GM12878 (cell line): Measurements from ENCODE around the gene TULP1. TPM values are rescaled to one million over a fixed set of nuclear protein-coding genes. Genes with fewer than 3 reads are reported as not detected.

Experiments used
- ATAC-seq: fragments of 200-7000 bp; cut with Tn5 transposase; 3 replicates; pipeline ENCODE4 v1.9.1; 2020; ENCODE audit warnings: mild to moderate bottlenecking, moderate library complexity
- BruUV-seq: library from RNA; stranded (reverse); fragments of 400-500 nt; replicated peaks from 2 replicates; lab custom pipeline; 2021; lab: Mats Ljungman, UMichigan
- CTCF ChIA-PET: fragments of 300-600 bp; sonication (Branson Sonifier 250); formaldehyde crosslinking; extraction: SDS; loops from one replicate; lab custom pipeline; 2021; ENCODE audit warnings: inconsistent platforms; lab: Yijun Ruan, JAX
- POLR2A ChIA-PET: fragments of 350-600 bp; formaldehyde crosslinking; extraction: SDS; loops from one replicate; lab custom pipeline; 2021; ENCODE audit warnings: inconsistent platforms; lab: Charles Lee
- RAD21 ChIA-PET: fragments of 300-600 bp; sonication (Branson Sonifier 250); formaldehyde crosslinking; loops from one replicate; lab custom pipeline; 2023; ENCODE audit warnings: antibody characterized with exemption; ENCODE audit not compliant: unreplicated experiment; lab: Charles Lee
- SMC1A ChIA-PET: fragments of 300-600 bp; sonication (Branson Sonifier 250); formaldehyde crosslinking; loops from one replicate; lab custom pipeline; 2023; ENCODE audit not compliant: unreplicated experiment, uncharacterized antibody; lab: Charles Lee
- DNase-seq: peaks from one replicate; pipeline ENCODE4 v3.0.0-alpha.2; 2011; ENCODE audit warnings: low read depth, low spot score
- FAIRE-seq: peaks from 3 replicates; lab custom pipeline; 2011; peaks lifted over from hg19 to GRCh38; lab: Jason Lieb, UNC
- H2AFZ ChIP-seq: 2 replicates; pipeline ENCODE4 v1.6.0; 2011; ENCODE audit warnings: low read depth, low read length, control low read depth; ENCODE audit not compliant: control insufficient read depth
- H3K27ac ChIP-seq: 2 replicates; pipeline ENCODE4 v1.5.1; 2011; ENCODE audit warnings: control low read depth; ENCODE audit not compliant: control insufficient read depth, insufficient read depth
- H3K27me3 ChIP-seq, 2 experiments: replicated peaks in 1 of 2; 2 replicates each; pipeline versions ENCODE4 v1.6.0 to v1.6.1; 2011; ENCODE audit warnings: low read length in 1 of 2; ENCODE audit not compliant: control insufficient read depth in 2 of 2, insufficient read depth in 2 of 2
- H3K36me3 ChIP-seq, 2 experiments: 2 replicates each; pipeline ENCODE4 v1.5.1; 2011; ENCODE audit warnings: low read length in 1 of 2; ENCODE audit not compliant: control insufficient read depth in 2 of 2, insufficient read depth in 2 of 2
- H3K4me1 ChIP-seq: 2 replicates; pipeline ENCODE4 v1.6.1; 2011; ENCODE audit warnings: mild to moderate bottlenecking, low read length, moderate library complexity, mixed read lengths; ENCODE audit not compliant: control insufficient read depth, insufficient read depth
- H3K4me2 ChIP-seq: 2 replicates; pipeline ENCODE4 v1.6.0; 2011; ENCODE audit warnings: control low read depth; ENCODE audit not compliant: control insufficient read depth, insufficient read depth
- H3K4me3 ChIP-seq: fragments of 200-600 bp; sonication (generic); 2 replicates; pipeline ENCODE4 v1.5.1; 2016
- H3K79me2 ChIP-seq: 2 replicates; pipeline ENCODE4 v1.6.0; 2011; ENCODE audit warnings: low read length; ENCODE audit not compliant: control insufficient read depth, insufficient read depth
- H3K9ac ChIP-seq: 2 replicates; pipeline ENCODE4 v1.8.0; 2011; ENCODE audit warnings: low read length, control low read depth, mixed read lengths; ENCODE audit not compliant: control insufficient read depth, insufficient read depth
- H3K9me3 ChIP-seq: replicated peaks from 3 replicates; pipeline ENCODE4 v1.5.1; 2011; ENCODE audit warnings: mild to moderate bottlenecking, low read length; ENCODE audit not compliant: control insufficient read depth, insufficient read depth
- H4K20me1 ChIP-seq: 2 replicates; pipeline ENCODE4 v1.6.0; 2011; ENCODE audit not compliant: control insufficient read depth, insufficient read depth
- BHLHE40 ChIP-seq, 2 experiments: fragments of 450-650 bp in 1 of 2; IDR thresholded peaks; 2 replicates each; pipeline ENCODE4 v1.6.1; 2011 to 2017; ENCODE audit warnings: low read depth in 2 of 2, borderline replicate concordance in 1 of 2, improper control_type of control experiment in 1 of 2, low read length in 1 of 2, mild to moderate bottlenecking in 1 of 2
- CBX5 ChIP-seq: sonication (generic); IDR thresholded peaks from 2 replicates; pipeline ENCODE4 v1.6.1; 2016; ENCODE audit warnings: low read depth, moderate library complexity, mild to moderate bottlenecking, inconsistent platforms
- FOXM1 ChIP-seq: IDR thresholded peaks from 2 replicates; pipeline ENCODE4 v1.6.1; 2012; ENCODE audit warnings: low read depth, mild to moderate bottlenecking, inconsistent platforms, low read length, moderate library complexity
- GATAD2B ChIP-seq: fragments of 450-650 bp; conservative IDR thresholded peaks from 2 replicates; pipeline ENCODE4 v1.6.1; 2017; ENCODE audit warnings: low read depth, mild to moderate bottlenecking, moderate library complexity
- PML ChIP-seq: IDR thresholded peaks from 2 replicates; pipeline ENCODE4 v1.6.1; 2012; ENCODE audit warnings: low read length, inconsistent platforms
- RFX5 ChIP-seq: IDR thresholded peaks from 2 replicates; pipeline ENCODE4 v1.6.1; 2011; ENCODE audit warnings: low read depth, low read length, improper control_type of control experiment
- SKIL ChIP-seq: fragments of 450-650 bp; IDR thresholded peaks from 2 replicates; pipeline ENCODE4 v1.6.1; 2017; ENCODE audit warnings: mild to moderate bottlenecking, low read depth, inconsistent platforms; ENCODE audit not compliant: poor library complexity, severe bottlenecking
- SMARCA5 ChIP-seq: fragments of 450-650 bp; IDR thresholded peaks from 2 replicates; pipeline ENCODE4 v1.6.1; 2017; ENCODE audit warnings: mild to moderate bottlenecking
- STAT1 ChIP-seq: fragments of 450-650 bp; conservative IDR thresholded peaks from 2 replicates; pipeline ENCODE4 v1.6.1; 2014; ENCODE audit warnings: antibody characterized with exemption, mild to moderate bottlenecking
- YY1 ChIP-seq: IDR thresholded peaks from 2 replicates; pipeline ENCODE4 v1.6.1; 2011; ENCODE audit warnings: low read depth, mild to moderate bottlenecking, low read length
- WGBS: methylation state at CpG from one replicate; pipeline ENCODE4 v1.1.6; 2016; ENCODE audit warnings: low lambda C conversion rate; ENCODE audit not compliant: insufficient replicate concordance, insufficient coverage; ENCODE audit errors: missing lambda C conversion rate; 5-methylcytosine and 5-hydroxymethylcytosine counted together
- in situ Hi-C: fragments of 300-500 bp; cut with MboI; formaldehyde crosslinking; loops from 9 replicates; pipeline ENCODE4 v1.14.3; 2018; ENCODE audit warnings: mixed read lengths
- intact Hi-C: fragments of 100-400 bp; cut with micrococcal nuclease; formaldehyde crosslinking; loops from one replicate; pipeline ENCODE4 v1.14.2; 2022; ENCODE audit not compliant: unreplicated experiment
- polyA plus RNA-seq, 11 experiments: library from polyadenylated mRNA; depleted of rRNA in 4 of 11; unstranded in 6 of 11; stranded (reverse) in 5 of 11; fragments of >200 nt; fragmentation: Nextera tagmentation in 4 of 11; fragmentation: Illumina TruSeq in 1 of 11; extraction: Ambion mirVana in 4 of 11; extraction: Trizol in 1 of 11; gene quantifications; 1 replicate in 1 of 11; 2 replicates in 10 of 11; pipeline versions ENCODE4 v1.2.1 to v1.2.3, GENCODE V29; 2011 to 2016; ENCODE audit warnings: inconsistent platforms in 2 of 11, missing spikeins in 2 of 11, low read depth in 1 of 11
- total RNA-seq, 4 experiments: library from RNA; depleted of rRNA in 3 of 4; stranded (reverse); fragments of >200 nt in 3 of 4; fragmentation: Illumina TruSeq in 1 of 4; extraction: Trizol in 1 of 4; gene quantifications; 2 replicates each; pipeline versions ENCODE4 v1.2.1 to v1.2.3, GENCODE V29; 2013 to 2021
- TF ChIP-seq, protein P1 (sequence below): fragments of 450-650 bp; formaldehyde crosslinking; IDR thresholded peaks from 2 replicates; pipeline ENCODE4 v1.4.0; 2022; ENCODE audit warnings: mild to moderate bottlenecking, moderate library complexity
- TF ChIP-seq, protein P2 (sequence below): IDR thresholded peaks from 2 replicates; pipeline ENCODE4 v1.6.1; 2012; ENCODE audit warnings: low read depth, low read length, improper control_type of control experiment
- TF ChIP-seq, protein P3 (sequence below): fragments of 450-650 bp; conservative IDR thresholded peaks from 2 replicates; pipeline ENCODE4 v1.6.1; 2017; ENCODE audit warnings: mild to moderate bottlenecking, moderate library complexity

Gene TULP1
- total and polyA plus RNA-seq, 10 of the 15 experiments (the other 5 are each of a cell fraction or from before 2014, with no cell fraction given): not detected

DNA sequence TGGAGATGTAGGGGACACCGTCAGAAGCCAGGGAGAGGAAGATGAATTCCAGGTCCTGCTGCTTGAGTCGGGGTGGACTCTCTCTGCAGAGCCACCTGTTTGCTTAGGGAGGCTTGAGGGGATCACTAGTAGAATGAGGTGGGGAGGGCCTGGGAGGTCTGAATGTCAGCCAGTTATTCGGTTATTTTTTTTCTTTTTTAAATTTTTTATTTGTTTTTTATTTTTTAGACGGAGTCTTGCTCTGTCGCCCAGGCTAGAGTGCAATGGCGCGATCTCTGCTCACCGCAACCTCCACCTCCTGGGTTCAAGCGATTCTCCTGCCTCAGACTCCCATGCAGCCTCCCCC lies 24.2 kb downstream of the TULP1 start:
- Histone ChIP-seq H3K79me2 (no peaks in the 10 kb centered on the region), H3K36me3 (no peaks in the 10 kb centered on the region), H4K20me1 (no peaks in the 10 kb centered on the region), H3K4me1 (no peaks in the 10 kb centered on the region), H3K27ac (no peak overlapping the region), H3K4me3 (no peak overlapping the region), H3K9me3 (no peaks in the 10 kb centered on the region), H3K4me2 (no peak overlapping the region), H3K27me3 (no peaks in the 10 kb centered on the region; a peak in 1 of 4 replicates), H3K9ac (no peak overlapping the region), H2AFZ (no peak overlapping the region)
- SMC1A ChIA-PET: no interaction called here
- POLR2A ChIA-PET: no interaction called here
- CTCF ChIA-PET: interaction anchor here (0.7 to 1.1 kb wide), 2 partner anchors 191 to 1548 kb away, joined by 3 read pairs; no protein-coding TSS in a partner anchor
- RAD21 ChIA-PET: no interaction called here
- in situ Hi-C loops (no loop called here), intact Hi-C loops (no loop called here)
- DNase-seq (no peak), ATAC-seq (no peak), FAIRE-seq (no peak)
- TF ChIP-seq RFX5 (no peak), GATAD2B (no peak), PML (no peak), BHLHE40 (IDR thresholded peaks at IDR 0.05; ENCODE audit: borderline replicate concordance in 1 of 2, low read depth in 2 of 2, low read length in 1 of 2) (no peak), YY1 (no peak), STAT1 (no peak), CBX5 (no peak), FOXM1 (no peak), SKIL (no peak), SMARCA5 (no peak)
- TF ChIP-seq, protein P1, sequence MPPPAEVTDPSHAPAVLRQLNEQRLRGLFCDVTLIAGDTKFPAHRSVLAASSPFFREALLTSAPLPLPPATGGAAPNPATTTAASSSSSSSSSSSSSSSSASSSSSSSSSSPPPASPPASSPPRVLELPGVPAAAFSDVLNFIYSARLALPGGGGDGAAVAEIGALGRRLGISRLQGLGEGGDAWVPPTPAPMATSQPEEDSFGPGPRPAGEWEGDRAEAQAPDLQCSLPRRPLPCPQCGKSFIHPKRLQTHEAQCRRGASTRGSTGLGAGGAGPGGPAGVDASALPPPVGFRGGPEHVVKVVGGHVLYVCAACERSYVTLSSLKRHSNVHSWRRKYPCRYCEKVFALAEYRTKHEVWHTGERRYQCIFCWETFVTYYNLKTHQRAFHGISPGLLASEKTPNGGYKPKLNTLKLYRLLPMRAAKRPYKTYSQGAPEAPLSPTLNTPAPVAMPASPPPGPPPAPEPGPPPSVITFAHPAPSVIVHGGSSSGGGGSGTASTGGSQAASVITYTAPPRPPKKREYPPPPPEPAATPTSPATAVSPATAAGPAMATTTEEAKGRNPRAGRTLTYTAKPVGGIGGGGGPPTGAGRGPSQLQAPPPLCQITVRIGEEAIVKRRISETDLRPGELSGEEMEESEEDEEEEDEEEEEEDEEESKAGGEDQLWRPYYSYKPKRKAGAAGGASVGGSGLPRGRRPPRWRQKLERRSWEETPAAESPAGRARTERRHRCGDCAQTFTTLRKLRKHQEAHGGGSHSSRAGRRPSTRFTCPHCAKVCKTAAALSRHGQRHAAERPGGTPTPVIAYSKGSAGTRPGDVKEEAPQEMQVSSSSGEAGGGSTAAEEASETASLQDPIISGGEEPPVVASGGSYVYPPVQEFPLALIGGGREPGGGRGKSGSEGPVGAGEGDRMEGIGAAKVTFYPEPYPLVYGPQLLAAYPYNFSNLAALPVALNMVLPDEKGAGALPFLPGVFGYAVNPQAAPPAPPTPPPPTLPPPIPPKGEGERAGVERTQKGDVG (CRISPR knock-in tag): no peak
- TF ChIP-seq, protein P2, sequence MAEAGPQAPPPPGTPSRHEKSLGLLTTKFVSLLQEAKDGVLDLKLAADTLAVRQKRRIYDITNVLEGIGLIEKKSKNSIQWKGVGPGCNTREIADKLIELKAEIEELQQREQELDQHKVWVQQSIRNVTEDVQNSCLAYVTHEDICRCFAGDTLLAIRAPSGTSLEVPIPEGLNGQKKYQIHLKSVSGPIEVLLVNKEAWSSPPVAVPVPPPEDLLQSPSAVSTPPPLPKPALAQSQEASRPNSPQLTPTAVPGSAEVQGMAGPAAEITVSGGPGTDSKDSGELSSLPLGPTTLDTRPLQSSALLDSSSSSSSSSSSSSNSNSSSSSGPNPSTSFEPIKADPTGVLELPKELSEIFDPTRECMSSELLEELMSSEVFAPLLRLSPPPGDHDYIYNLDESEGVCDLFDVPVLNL: no peak
- TF ChIP-seq, protein P3, sequence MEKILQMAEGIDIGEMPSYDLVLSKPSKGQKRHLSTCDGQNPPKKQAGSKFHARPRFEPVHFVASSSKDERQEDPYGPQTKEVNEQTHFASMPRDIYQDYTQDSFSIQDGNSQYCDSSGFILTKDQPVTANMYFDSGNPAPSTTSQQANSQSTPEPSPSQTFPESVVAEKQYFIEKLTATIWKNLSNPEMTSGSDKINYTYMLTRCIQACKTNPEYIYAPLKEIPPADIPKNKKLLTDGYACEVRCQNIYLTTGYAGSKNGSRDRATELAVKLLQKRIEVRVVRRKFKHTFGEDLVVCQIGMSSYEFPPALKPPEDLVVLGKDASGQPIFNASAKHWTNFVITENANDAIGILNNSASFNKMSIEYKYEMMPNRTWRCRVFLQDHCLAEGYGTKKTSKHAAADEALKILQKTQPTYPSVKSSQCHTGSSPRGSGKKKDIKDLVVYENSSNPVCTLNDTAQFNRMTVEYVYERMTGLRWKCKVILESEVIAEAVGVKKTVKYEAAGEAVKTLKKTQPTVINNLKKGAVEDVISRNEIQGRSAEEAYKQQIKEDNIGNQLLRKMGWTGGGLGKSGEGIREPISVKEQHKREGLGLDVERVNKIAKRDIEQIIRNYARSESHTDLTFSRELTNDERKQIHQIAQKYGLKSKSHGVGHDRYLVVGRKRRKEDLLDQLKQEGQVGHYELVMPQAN: no peak
- no TSS peak for BruUV-seq
- 77% methylated on average over 9 of the region's 9 CpGs for WGBS
